Right lobe of liver (tissue), 6 donors: ENCODE data around the gene SHOC1. TPM values are rescaled to one million over a fixed set of nuclear protein-coding genes. Genes with fewer than 3 reads are reported as not detected.
"Not testable (repeated sequence)": the region's sequence is repeated elsewhere in the genome, so short reads cannot be mapped to it uniquely, and the experiment has no call there.

ENCODE experiments used
- ATAC-seq, 4 donors: fragments of 200-7000 bp; cut with Tn5 transposase; one replicate each; pipeline ENCODE4 v1.9.1; 2020; ENCODE audit warnings: mild to moderate bottlenecking in 4 of 4, moderate library complexity in 4 of 4
- DNase-seq, 3 donors: peaks; one replicate each; pipeline ENCODE4 v3.0.0-alpha.2; 2020
- H3K27ac ChIP-seq, 3 donors: fragments of 200-600 bp; one replicate each; pipeline ENCODE4 v1.8.0; 2022
- H3K27me3 ChIP-seq, 2 donors: fragments of 200-600 bp; one replicate each; pipeline ENCODE4 v1.8.0; 2022
- H3K36me3 ChIP-seq, 4 donors: fragments of 200-600 bp; sonication (generic) in 1 of 4; one replicate each; pipeline versions ENCODE4 v1.5.1 to v1.8.0; 2017 to 2022; ENCODE audit warnings: control low read depth in 1 of 4
- H3K4me1 ChIP-seq, 4 donors: fragments of 200-600 bp; sonication (generic) in 1 of 4; one replicate each; pipeline versions ENCODE4 v1.5.1 to v1.8.0; 2017 to 2022; ENCODE audit warnings: control low read depth in 1 of 4
- H3K4me3 ChIP-seq, 3 donors: fragments of 200-600 bp; one replicate each; pipeline ENCODE4 v1.8.0; 2022
- H3K9me3 ChIP-seq, 4 donors: fragments of 200-600 bp; sonication (generic) in 1 of 4; one replicate each; pipeline versions ENCODE4 v1.5.1 to v1.8.0; 2017 to 2022; ENCODE audit warnings: control low read depth in 1 of 4
- CTCF ChIP-seq, 4 donors: fragments of 200-600 bp in 3 of 4; fragments of 450-650 bp in 1 of 4; IDR thresholded peaks; one replicate each; pipeline versions ENCODE4 v1.5.1 to v1.8.0; 2016 to 2022; ENCODE audit warnings: antibody characterized with exemption in 4 of 4, mild to moderate bottlenecking in 2 of 4
- POLR2A ChIP-seq: fragments of 450-650 bp; IDR thresholded peaks from one replicate; pipeline ENCODE4 v1.6.1; 2017; ENCODE audit warnings: antibody characterized with exemption, mild to moderate bottlenecking
- WGBS: methylation state at CpG from one replicate; pipeline ENCODE4 v1.1.6; 2018; ENCODE audit warnings: low coverage, low lambda C conversion rate; ENCODE audit not compliant: insufficient coverage; ENCODE audit errors: missing lambda C conversion rate; 5-methylcytosine and 5-hydroxymethylcytosine counted together
- intact Hi-C, 2 donors: fragments of 100-400 bp; cut with DNase I; formaldehyde crosslinking; loops; one replicate each; pipeline versions ENCODE4 v1.11.2 to v1.14.1; 2022
- total RNA-seq, 6 experiments: library from RNA; depleted of rRNA in 2 of 6; stranded (reverse); fragments of >200 nt in 2 of 6; fragmentation: NEBNext Ultra II Directional in 3 of 6; extraction: Animal tissue kit (Norgen Biotek cat#: 25700) in 3 of 6; gene quantifications; one replicate each; pipeline versions ENCODE4 v1.1.0 to v1.2.4, GENCODE V29; 2016 to 2023
- donor health status: DM: no; HTN: yes; CAD: no.
- donor health status: DM: no; HTN: no; CAD: no.
- donor health status: DM: no; HTN: no; CAD: no.
- donor health status: DM: no; HTN: yes; CAD: no.
- donor health status: DM: no; HTN: yes; CAD: no.

The SHOC1 gene
- total RNA-seq, 6 experiments from 2014 or later = not detected

GRCh38 chr9:111810908-111811307 lies 16.2 kb upstream of the SHOC1 start:
- H3K36me3 ChIP-seq = no peaks in the 10 kb centered on the region
- H3K4me1 ChIP-seq = no peaks in the 10 kb centered on the region
- no peak overlapping the region for H3K4me3 ChIP-seq
- H3K27ac ChIP-seq = no peak overlapping the region
- 89% methylated on average over 4 of the region's 4 CpGs for WGBS
- DNase-seq = no peak
- ATAC-seq = no peak
- no peaks in the 10 kb centered on the region for H3K9me3 ChIP-seq
- TF ChIP-seq POLR2A (no peak), CTCF (IDR thresholded peaks at IDR 0.05) (no peak)
- H3K27me3 ChIP-seq = no peaks in the 10 kb centered on the region
- intact Hi-C loops = no loop called here

- H3K4me1 ChIP-seq, H3K9me3 ChIP-seq, H3K27me3 ChIP-seq, DNase-seq, ATAC-seq, H3K4me3 ChIP-seq, intact Hi-C loops, H3K36me3 ChIP-seq, H3K27ac ChIP-seq: not testable (repeated sequence)
- WGBS = 93% methylated on average over 2 of the region's 2 CpGs
Observed at GRCh38 chr9:111810415-111810814, 15.7 kb upstream of the SHOC1 start.

- Histone ChIP-seq H3K9me3 (no peaks in the 10 kb centered on the region), H3K36me3 (no peaks in the 10 kb centered on the region), H3K4me3 (no peak overlapping the region), H3K4me1 (no peaks in the 10 kb centered on the region), H3K27me3 (no peaks in the 10 kb centered on the region), H3K27ac (no peak overlapping the region)
- intact Hi-C loops = no loop called here
- DNase-seq = no peak
- ATAC-seq = no peak
- WGBS = no CpG with 5 or more reads among the region's 1 CpG
- TF ChIP-seq POLR2A (no peak), CTCF (IDR thresholded peaks at IDR 0.05) (no peak)
Observed at GRCh38 chr9:111807197-111807596, 12.5 kb upstream of the SHOC1 start.

GRCh38 chr9:111806259-111806658 lies 11.5 kb upstream of the SHOC1 start:
- H3K27me3 ChIP-seq = no peaks in the 10 kb centered on the region
- H3K9me3 ChIP-seq = no peaks in the 10 kb centered on the region
- DNase-seq (no peak), ATAC-seq (no peak)
- intact Hi-C loops = no loop called here
- no peaks in the 10 kb centered on the region for H3K36me3 ChIP-seq
- 90% methylated on average over 2 of the region's 2 CpGs for WGBS
- no peaks in the 10 kb centered on the region for H3K4me1 ChIP-seq
- no peak for TF ChIP-seq POLR2A
- TF ChIP-seq CTCF (IDR thresholded peaks at IDR 0.05) = no peak
- no peak overlapping the region for H3K4me3 ChIP-seq
- no peak overlapping the region for H3K27ac ChIP-seq

- Histone ChIP-seq H3K27ac (no peak overlapping the region), H3K9me3 (no peaks in the 10 kb centered on the region), H3K27me3 (no peaks in the 10 kb centered on the region), H3K4me1 (no peaks in the 10 kb centered on the region), H3K4me3 (no peak overlapping the region), H3K36me3 (no peaks in the 10 kb centered on the region)
- ATAC-seq (peak in 1 of 4 donors; percentile 57), DNase-seq (no peak)
- TF ChIP-seq POLR2A = no peak
- TF ChIP-seq CTCF (IDR thresholded peaks at IDR 0.05) = no peak
- intact Hi-C loops = no loop called here
- WGBS = 58% methylated on average over 4 of the region's 4 CpGs
Observed at GRCh38 chr9:111805830-111806241, 11.1 kb upstream of the SHOC1 start.
